KBM-7 (cell line): ENCODE measurements around the gene NR5A1.

Source experiments
- DNase-seq: peaks from one replicate; pipeline ENCODE4 v3.0.0-alpha.2; 2015
- in situ Hi-C: fragments of 300-500 bp; cut with MboI; formaldehyde crosslinking; loops from 2 replicates; pipeline ENCODE4 v1.14.3; 2020; ENCODE audit warnings: low sequenced_read_pairs, low pct_unique_long_range_greater_than_20kb, mixed read lengths

Gene NR5A1

GRCh38 chr9:124501771-124502320 lies 5.4 kb downstream of the NR5A1 start:
- in situ Hi-C loops, result no loop called here
- DNase-seq, result no peak

GRCh38 chr9:124500796-124501611 lies 6.2 kb downstream of the NR5A1 start:
- in situ Hi-C loops, result no loop called here
- no peak for DNase-seq

- no peak for DNase-seq
- in situ Hi-C loops, result no loop called here
Measured at GRCh38 chr9:124500028-124500795, 7.0 kb downstream of the NR5A1 start.

- DNase-seq, result no peak
- in situ Hi-C loops, result no loop called here
Measured at GRCh38 chr9:124499216-124499615, 8.0 kb downstream of the NR5A1 start.

- in situ Hi-C loops, result no loop called here
- DNase-seq, result no peak
Measured at GRCh38 chr9:124498499-124499146, 8.6 kb downstream of the NR5A1 start.

GRCh38 chr9:124498040-124498439 lies 9.2 kb downstream of the NR5A1 start:
- DNase-seq, result no peak
- in situ Hi-C loops, result no loop called here

GRCh38 chr9:124497441-124497840 lies 9.8 kb downstream of the NR5A1 start:
- in situ Hi-C loops, result no loop called here
- DNase-seq, result no peak

- DNase-seq, result no peak
- in situ Hi-C loops, result no loop called here
Measured at GRCh38 chr9:124496463-124496862, 10.7 kb downstream of the NR5A1 start.

GRCh38 chr9:124496075-124496449 lies 11.1 kb downstream of the NR5A1 start:
- no peak for DNase-seq
- in situ Hi-C loops, result no loop called here

GRCh38 chr9:124495126-124496074 lies 11.8 kb downstream of the NR5A1 start:
- in situ Hi-C loops, result no loop called here
- DNase-seq, result no peak

GRCh38 chr9:124493794-124494479 lies 13.3 kb downstream of the NR5A1 start:
- DNase-seq, result no peak
- in situ Hi-C loops, result no loop called here

- no peak for DNase-seq
- in situ Hi-C loops, result no loop called here
Measured at GRCh38 chr9:124493218-124493617, 14.0 kb downstream of the NR5A1 start.

GRCh38 chr9:124492818-124493217 lies 14.4 kb downstream of the NR5A1 start:
- DNase-seq, result no peak
- in situ Hi-C loops, result no loop called here

- in situ Hi-C loops, result no loop called here
Measured at GRCh38 chr9:124491049-124491975, 15.9 kb downstream of the NR5A1 start.

GRCh38 chr9:124490004-124490403 lies 17.2 kb downstream of the NR5A1 start:
- in situ Hi-C loops, result no loop called here

More at GRCh38 chr9:124491049-124491975, 15.9 kb downstream of the NR5A1 start:
- DNase-seq, result no peak

GRCh38 chr9:124489222-124489621 lies 18.0 kb downstream of the NR5A1 start:
- no peak for DNase-seq
- in situ Hi-C loops, result no loop called here

More at GRCh38 chr9:124490004-124490403, 17.2 kb downstream of the NR5A1 start:
- DNase-seq, result no peak

- no peak for DNase-seq
- in situ Hi-C loops, result no loop called here
Measured at GRCh38 chr9:124488641-124489210, 18.5 kb downstream of the NR5A1 start.
